Activated CD8-positive, alpha-beta memory T cell treated with anti-CD3 and anti-CD28 coated beads, Interleukin-2, amount 50 U/mL, for 1 hour (primary cell): Measurements from ENCODE around the gene CRACR2B.

ENCODE experiments used
- DNase-seq: peaks from one replicate; pipeline ENCODE4 v3.0.0-alpha.2; 2020; ENCODE audit errors: extremely low read depth

Gene CRACR2B

GRCh38 chr11:827897-828192 is at the start of gene CRACR2B:
CRACR2B (plus strand) TSS chr11:827919; CDS start chr11:828608, 689 bp downstream.
- no peak for DNase-seq

DNA sequence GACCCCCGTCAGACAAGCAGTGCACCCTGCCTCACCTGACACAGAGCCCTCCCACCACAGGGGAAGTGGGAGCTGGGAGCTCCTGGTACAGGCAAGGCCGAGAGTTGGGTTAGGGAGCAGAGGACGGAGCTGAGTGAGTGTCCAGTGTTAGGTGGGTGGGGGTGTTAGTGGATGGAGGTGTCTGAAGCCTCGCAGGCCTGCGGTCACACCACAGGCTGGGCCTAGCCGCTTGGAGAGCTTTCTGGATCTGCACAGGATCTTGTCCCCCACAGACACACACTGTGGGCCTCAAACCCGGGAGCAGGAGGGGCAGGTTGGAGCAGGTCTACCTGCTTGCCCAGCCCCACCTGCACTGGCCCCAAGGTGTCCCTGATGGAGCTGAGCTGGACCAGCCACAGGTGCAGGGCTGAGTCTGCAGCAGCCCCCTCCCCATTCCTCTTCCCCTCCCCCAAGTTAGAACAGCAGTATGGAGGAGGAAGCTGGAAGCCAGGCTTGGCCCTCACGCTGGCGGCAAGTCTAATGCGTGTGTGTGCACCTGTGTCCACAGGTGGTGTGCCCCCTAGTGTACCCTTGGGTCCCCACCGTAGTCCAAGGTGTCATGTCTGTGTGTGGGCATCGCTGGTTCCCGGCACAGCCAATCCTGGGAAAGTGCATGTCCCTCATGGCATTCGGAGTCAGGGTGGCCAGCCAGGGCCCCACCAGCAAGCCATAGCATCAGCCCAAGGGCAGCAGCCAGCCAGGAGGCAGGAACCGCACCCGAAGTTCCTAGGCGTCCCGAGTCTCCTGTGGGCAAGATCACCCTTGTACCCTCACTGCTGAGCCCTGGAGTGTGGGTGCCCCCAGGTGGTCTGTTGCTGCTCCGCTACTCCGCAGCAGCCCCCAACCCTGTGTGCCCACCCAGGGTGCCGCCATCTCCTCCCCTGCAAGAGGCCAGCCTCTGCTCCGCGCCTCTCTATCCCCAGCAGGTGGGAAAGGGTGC is 48.5 kb upstream of the CRACR2B start:
- DNase-seq = no peak

GRCh38 chr11:779955-780532 is 47.7 kb upstream of the CRACR2B start:
- no peak for DNase-seq

DNA sequence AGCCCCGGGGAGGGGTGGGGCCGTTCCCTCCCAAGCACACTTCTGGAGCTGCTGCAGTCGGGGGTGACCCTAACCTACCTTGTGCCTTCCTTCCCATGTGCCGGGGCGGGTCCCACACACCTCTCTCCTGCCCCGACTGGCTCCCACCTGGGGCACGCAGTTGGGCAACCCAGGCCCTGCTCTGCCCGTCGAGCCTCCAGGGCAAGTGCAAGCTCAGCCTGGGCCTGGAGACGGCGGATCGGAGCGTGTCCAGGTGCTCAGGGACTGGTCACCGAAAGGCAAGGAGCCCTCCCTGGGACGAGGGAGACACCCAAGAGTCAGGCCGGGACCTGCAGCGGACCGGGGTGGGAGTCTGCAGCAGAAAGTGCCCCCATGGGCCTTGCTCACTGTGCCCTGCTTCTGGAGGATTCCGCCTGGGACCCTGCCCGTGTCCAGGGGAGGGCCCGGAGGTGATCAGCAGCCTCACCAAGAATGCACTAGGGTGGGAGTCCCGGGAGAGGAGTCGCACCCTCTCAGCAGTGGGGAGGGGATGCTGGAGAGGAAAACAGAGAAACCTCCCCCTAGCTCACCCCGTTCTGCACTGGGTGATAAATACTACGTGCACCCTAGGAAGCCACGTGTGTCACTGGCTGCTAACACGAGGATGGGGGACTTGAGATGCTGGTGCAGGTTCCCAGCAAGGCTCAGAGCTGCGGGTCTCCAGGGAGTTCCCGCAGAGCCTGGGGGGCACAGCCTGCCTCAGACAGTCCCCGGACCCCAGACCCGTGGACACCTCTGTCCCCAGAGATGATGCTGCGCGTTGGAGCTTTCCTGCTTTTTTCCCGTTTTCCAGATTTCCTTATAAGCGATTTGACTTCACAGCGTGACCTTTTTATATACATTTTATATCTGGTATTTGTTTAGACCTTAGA is 45.2 kb upstream of the CRACR2B start:
- no peak for DNase-seq

DNA sequence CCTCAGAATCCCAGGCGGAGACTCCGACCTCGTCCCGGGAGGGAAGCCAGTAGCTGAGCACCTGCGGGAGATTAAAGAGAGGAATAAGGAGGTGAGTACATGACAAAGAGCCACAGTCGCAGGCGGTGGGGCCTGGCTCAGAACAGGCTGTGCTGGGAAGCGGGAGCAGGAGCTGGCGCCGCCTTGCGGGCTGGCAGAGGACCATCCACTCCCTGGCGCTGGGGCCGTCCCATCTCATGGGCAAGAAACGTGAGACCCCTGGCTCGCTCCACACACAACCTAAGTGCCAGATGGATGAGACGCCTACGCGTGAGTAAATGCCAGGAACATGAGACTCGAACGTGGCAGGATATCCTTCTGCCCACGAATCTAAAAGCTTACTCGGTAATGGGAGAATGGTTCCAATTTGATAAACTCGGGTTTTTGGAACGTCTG is 44.1 kb upstream of the CRACR2B start:
- no peak for DNase-seq

- no peak for DNase-seq
Measured at GRCh38 chr11:786235-787083, 41.3 kb upstream of the CRACR2B start.

DNA sequence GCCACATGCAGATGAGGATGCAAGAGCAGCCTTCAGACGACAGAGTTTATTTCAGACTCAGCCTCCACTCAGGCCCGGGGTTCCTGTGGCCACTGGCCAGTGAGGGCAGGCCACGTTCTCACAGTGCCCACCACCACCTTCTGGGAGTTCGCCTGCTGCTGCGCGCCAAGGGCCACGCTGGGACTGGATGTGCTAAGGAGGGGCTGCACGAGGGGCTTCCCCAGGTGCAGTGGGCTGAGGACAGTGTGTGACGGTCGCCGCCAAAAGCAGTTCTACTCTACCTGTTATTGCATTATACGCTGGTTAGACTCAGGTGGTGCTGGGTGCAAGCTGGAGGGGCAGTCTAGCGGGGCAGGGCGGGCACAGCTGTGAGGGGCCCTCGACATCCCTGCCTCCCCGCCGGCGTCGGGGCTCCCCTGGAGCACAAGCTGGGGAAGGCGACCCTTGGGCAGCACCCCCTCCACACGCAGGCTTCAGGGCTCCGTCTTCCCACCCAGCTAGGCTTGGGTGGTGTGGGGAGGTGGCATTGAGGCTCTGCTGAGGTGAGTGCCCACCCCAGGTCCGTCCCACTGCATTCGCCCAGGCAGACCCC is 40.5 kb upstream of the CRACR2B start:
- no peak for DNase-seq

DNA sequence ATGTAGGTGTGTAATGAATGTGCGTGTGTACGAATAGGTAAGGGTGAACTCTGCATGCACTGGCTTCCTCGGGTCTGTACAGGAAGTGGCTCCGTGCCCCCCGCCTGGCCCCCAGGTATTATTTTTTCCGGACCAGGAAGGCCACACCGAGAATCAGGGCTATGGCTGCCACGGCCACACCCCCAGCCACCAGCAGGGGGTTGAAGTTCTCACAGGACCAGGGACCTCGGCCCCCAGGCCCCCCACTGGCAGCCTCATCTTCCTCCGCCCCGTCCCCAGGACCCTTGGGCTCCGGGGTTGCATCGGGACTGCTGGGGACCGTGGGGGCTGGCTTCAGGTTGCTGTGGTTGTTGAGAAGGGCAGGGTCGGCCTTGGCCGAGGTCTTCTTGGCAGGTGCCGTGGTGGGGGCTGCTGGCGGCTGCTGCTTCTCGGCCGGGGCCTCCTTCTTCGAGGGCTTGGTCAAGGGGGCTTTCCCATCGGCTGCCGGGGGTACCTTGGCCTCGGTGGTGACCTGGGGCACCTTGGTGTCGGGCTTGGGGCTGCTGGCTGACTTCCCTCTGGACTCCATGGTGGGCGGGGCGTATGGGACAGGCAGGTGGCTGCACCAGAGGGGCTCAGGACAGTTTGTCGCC is 39.6 kb upstream of the CRACR2B start:
- no peak for DNase-seq

- no peak for DNase-seq
Measured at GRCh38 chr11:788953-789940, 38.5 kb upstream of the CRACR2B start.

DNA sequence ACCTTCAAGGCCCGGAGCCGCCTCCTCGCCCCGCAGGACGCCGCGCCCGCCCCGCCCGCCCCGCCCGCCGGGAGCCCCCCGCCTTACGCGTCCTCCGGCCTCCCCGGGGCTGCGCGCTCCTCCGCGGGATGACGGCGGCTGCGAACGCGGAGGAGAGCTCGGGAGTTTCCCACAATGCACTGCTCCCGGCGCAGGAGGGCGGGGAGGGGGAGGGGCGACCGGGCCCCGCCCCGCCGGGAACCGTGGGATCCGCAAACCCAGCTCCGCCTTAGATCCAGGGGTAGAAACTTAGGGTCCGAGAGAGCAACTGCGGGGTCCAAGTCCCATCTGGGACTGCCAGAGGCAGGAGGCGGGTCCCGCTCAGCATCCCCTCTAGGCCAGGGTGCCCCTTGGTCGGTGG is 37.8 kb upstream of the CRACR2B start, which contains the start of gene CEND1:
CEND1 (minus strand) TSS at position 148 of the 400 bp plus-strand sequence. CDS start 1,514 bp downstream, outside the sequence.
- DNase-seq = no peak

DNA sequence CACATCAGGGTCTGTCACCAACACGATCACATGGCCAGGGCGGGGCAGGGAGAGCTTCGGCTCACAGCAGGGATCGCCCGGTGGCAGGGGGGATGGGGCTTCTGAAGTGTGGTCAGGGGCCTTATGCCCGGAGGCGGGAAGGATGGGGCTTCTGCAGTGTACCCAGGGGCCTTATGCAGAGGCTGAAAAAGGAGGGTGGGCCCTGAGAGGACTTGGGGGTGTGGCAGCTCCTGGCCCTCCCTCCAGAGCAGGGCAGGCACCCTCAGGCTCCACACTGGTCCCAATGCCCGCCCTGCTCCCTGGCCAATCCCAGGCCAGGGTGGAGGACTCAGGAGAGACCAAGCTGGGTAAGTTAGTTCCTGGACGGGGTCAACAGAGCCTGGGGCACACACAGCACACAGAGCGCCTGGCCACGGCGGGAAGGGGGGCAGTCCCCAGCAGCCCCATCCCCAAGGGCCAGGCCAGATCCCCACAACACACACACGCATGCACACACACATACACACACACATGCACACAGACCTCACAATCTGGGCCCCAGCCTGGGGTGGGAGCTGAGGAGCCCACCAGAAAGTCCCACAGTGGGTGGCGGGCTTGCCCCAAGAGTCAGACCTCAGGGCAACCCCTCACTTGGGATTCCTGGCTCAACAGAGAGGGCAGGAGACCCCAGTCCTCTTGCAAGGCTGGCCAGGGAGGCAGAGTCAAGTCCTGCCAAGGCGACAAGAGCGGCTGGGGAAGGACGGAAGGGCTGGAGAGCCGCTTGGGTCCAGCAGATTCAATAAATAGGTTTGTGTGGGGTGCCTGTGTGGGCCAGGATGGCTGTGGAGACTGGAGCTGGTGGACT is 36.8 kb upstream of the CRACR2B start:
- no peak for DNase-seq

GRCh38 chr11:791658-792534 is 35.8 kb upstream of the CRACR2B start:
- DNase-seq = no peak

DNA sequence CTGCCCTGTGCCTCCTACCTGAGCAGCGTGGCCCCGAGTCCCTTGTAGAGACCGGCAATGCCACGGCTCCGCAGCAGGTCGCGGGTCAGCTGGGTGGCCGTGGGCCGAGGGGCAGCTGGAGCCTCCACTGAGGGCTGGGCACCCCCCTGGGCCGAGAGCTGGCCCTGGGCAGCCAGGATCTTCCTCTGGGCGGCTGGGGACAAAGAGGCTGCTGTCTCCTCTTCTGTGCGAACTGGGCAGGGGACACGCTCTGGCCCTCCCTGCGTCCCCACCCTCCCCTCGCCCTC is 35.2 kb upstream of the CRACR2B start:
- DNase-seq = no peak

DNA sequence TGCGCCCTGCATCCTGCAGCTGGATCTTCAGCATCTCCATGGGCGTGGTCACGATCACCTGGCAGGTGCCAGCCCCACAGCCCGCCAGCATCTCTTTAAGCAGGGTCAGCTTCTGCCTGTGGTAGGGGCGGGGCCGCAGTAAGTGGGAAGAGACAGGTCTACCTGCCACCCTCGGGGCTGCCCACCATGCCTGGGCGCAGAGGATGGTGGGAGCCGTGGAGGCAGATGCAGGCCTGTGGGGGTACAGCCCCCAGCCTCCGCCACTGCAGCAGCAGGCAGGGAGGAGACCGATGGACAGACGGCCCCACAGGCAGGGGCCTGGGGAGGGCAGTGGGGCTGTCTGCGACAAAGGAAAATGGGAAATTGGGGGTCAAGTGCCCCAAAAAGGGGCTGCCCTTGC is 34.8 kb upstream of the CRACR2B start:
- DNase-seq = no peak

- DNase-seq = no peak
Measured at GRCh38 chr11:793556-793955, 34.2 kb upstream of the CRACR2B start.

GRCh38 chr11:794013-794765 is 33.5 kb upstream of the CRACR2B start:
- DNase-seq = no peak
